TTC549 (cell line): ENCODE data around the gene METRNL.

Source experiments
- FAIRE-seq: peaks from 2 replicates; lab custom pipeline; 2012; peaks lifted over from hg19 to GRCh38; lab: Jason Lieb, UNC

Gene METRNL

GRCh38 chr17:83092931-83093330, 13.5 kb downstream of the METRNL start:
- no peak for FAIRE-seq

GRCh38 chr17:83093506-83093905, 14.1 kb downstream of the METRNL start:
- FAIRE-seq: no peak

GRCh38 chr17:83094291-83094690, 14.9 kb downstream of the METRNL start:
- FAIRE-seq: no peak

- no peak for FAIRE-seq
Measured at GRCh38 chr17:83095016-83095415, 15.6 kb downstream of the METRNL start.

- no peak for FAIRE-seq
Measured at GRCh38 chr17:83096401-83097224, 17.2 kb downstream of the METRNL start.

GRCh38 chr17:83097831-83098230, 18.4 kb downstream of the METRNL start:
- no peak for FAIRE-seq

GRCh38 chr17:83098241-83099085, 19.1 kb downstream of the METRNL start:
- no peak for FAIRE-seq

- FAIRE-seq: no peak
Measured at GRCh38 chr17:83099086-83099555, 19.7 kb downstream of the METRNL start.

GRCh38 chr17:83099570-83100181, 20.3 kb downstream of the METRNL start:
- no peak for FAIRE-seq

- FAIRE-seq: no peak
Measured at GRCh38 chr17:83100220-83100852, 20.9 kb downstream of the METRNL start.

- no peak for FAIRE-seq
Measured at GRCh38 chr17:83100853-83101391, 21.5 kb downstream of the METRNL start.

- no peak for FAIRE-seq
Measured at GRCh38 chr17:83101805-83102480, 22.5 kb downstream of the METRNL start.

GRCh38 chr17:83103200-83103942, 24.0 kb downstream of the METRNL start:
- FAIRE-seq: no peak

- no peak for FAIRE-seq
Measured at GRCh38 chr17:83103943-83104311, 24.5 kb downstream of the METRNL start.

- FAIRE-seq: no peak
Measured at GRCh38 chr17:83104577-83105505, 25.4 kb downstream of the METRNL start.

- FAIRE-seq: no peak
Measured at GRCh38 chr17:83105512-83105911, 26.1 kb downstream of the METRNL start.

- no peak for FAIRE-seq
Measured at GRCh38 chr17:83106056-83106588, 26.7 kb downstream of the METRNL start.

- no peak for FAIRE-seq
Measured at GRCh38 chr17:83106913-83107655, 27.7 kb downstream of the METRNL start.

- FAIRE-seq: no peak
Measured at GRCh38 chr17:83107656-83108048, 28.2 kb downstream of the METRNL start.
